ENCODE data around the gene METAP1D.

METAP1D gene

GRCh38 chr2:172085460-172086159 lies 85.9 kb downstream of the METAP1D start, which contains the start of gene DLX1:
TSS of gene DLX1 (plus strand) at chr2:172085507. CDS start at chr2:172085678, 171 bp downstream.
- no peak for TF ChIP-seq CTCF (IDR thresholded peaks at IDR 0.05; ENCODE audit: low read depth, low read length)
- no peak for DNase-seq (ENCODE audit: extremely low read depth, low read depth)

DNA sequence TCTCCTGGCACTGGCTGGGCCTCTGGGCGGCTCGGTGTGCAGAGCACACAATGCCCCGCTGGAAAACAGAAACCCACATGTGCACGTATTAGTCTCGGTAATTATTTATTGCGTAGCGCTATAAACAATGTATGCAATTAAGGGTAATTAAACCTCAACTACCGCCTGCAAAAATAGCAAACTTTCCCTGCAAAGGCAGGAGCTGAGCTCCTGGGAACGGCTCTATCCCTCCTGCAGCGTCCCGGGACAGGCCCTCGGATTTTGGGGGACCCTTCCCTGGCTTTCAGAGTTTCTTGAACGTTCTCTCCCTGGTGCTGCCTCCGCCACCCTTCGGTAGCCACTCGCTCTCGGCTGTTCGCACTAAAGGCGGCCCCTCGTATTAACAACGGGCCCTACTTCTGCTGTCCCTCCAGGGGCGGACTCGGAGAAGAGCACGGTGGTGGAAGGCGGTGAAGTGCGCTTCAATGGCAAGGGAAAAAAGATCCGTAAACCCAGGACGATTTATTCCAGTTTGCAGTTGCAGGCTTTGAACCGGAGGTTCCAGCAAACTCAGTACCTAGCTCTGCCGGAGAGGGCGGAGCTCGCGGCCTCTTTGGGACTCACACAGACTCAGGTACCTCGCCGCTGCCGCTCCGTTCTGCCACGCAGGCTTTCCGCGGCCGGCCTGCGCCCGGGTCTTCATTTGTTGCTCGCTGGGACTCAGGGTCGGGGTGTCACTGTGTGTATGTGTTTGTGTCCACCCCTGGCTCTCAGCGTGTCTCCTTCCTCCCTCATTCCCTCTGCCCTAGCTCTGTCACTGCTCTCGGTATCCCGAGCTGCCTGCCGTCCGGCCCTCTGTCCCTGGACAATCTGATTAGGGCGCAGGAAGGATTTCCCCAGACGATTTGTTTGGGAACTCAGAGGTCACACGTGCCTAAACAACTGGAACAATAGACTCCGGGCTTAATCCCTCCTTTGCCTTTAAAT lies 86.8 kb downstream of the METAP1D start:
- DNase-seq (ENCODE audit: extremely low read depth, low read depth): no peak
- no peak; the same call in 1 of the 2 replicates for TF ChIP-seq CTCF (IDR thresholded peaks at IDR 0.05; ENCODE audit: low read depth, low read length)

DNA sequence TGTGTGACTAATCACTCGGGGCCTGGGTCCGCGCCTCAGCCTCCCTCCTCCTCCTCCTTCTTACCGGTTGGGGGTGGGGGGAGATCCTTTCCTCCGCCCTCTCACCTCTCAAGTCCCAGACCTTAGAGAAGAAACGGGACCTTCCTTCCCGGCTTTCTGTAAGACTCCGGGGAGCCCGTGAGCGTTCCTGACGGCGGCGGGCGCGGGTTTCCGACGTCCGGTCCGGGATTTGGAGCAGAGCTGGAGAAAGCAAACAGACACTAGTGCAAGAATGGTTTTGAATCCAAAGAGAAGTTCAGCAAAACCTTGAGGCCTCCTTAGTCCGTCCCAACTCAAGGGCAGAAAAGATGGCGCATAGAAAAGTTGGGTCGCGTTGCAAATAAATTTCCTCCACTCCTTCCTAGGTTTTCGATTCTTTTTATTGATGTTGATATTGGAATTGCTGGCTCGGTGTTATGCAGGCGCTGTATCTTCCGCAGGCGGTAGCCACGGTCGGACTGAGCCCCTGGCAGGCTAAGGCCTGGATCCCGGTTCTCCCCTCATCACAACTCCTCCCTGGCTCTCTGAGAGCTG lies 87.5 kb downstream of the METAP1D start:
- TF ChIP-seq CTCF (IDR thresholded peaks at IDR 0.05; ENCODE audit: low read depth, low read length): no peak
- no peak for DNase-seq (ENCODE audit: extremely low read depth, low read depth)

DNA sequence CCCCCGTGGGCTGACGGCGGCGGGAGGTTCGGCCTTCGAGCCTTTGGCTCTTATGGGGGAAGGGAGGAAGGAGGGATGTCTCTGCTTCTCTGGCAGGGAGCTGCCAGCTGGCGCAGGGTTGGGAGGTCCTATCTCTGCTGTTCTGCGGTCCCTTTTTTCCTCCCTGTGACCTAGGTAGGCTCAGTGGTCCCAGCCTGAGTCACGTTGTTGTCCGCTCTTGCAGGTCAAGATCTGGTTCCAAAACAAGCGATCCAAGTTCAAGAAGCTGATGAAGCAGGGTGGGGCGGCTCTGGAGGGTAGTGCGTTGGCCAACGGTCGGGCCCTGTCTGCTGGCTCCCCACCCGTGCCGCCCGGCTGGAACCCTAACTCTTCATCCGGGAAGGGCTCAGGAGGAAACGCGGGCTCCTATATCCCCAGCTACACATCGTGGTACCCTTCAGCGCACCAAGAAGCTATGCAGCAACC lies 88.1 kb downstream of the METAP1D start:
- no peak for DNase-seq (ENCODE audit: extremely low read depth, low read depth)
- no peak for TF ChIP-seq CTCF (IDR thresholded peaks at IDR 0.05; ENCODE audit: low read depth, low read length)

- no peak for TF ChIP-seq CTCF (IDR thresholded peaks at IDR 0.05; ENCODE audit: low read depth, low read length)
- no peak for DNase-seq (ENCODE audit: extremely low read depth, low read depth)
Observed at GRCh38 chr2:172088245-172089004, 88.7 kb downstream of the METAP1D start.

- TF ChIP-seq CTCF (IDR thresholded peaks at IDR 0.05; ENCODE audit: low read depth, low read length): no peak
- DNase-seq (ENCODE audit: extremely low read depth, low read depth): no peak
Observed at GRCh38 chr2:172089005-172089504, 89.3 kb downstream of the METAP1D start.

Data from AG09319 (cell line).